NCI-H128 (cell line): ENCODE measurements around the gene FAM83G.
"Not testable (repeated sequence)": the region's sequence is repeated elsewhere in the genome, so short reads cannot be mapped to it uniquely, and the experiment has no call there.

Experiments used
- DNase-seq: peaks from one replicate; lab custom pipeline; 2025; ENCODE audit not compliant: unreplicated experiment; lab: John Stamatoyannopoulos, UW

FAM83G gene

GRCh38 chr17:18928628-18929125 lies 75.9 kb downstream of the FAM83G start:
- no peak for DNase-seq

GRCh38 chr17:18925187-18925586 lies 79.4 kb downstream of the FAM83G start:
- DNase-seq, result no peak

- not testable (repeated sequence) for DNase-seq
These were observed 82.0 kb downstream of the FAM83G start for GRCh38 chr17:18922596-18922995.

GRCh38 chr17:18921912-18922451 lies 82.6 kb downstream of the FAM83G start:
- no peak for DNase-seq

- no peak for DNase-seq
These were observed 83.1 kb downstream of the FAM83G start for GRCh38 chr17:18921485-18921884.

- DNase-seq, result no peak
These were observed 83.6 kb downstream of the FAM83G start for GRCh38 chr17:18920911-18921441.

- DNase-seq, result no peak
These were observed 84.6 kb downstream of the FAM83G start for GRCh38 chr17:18919963-18920362.
